Central memory CD8-positive, alpha-beta T cell (primary cell): ENCODE measurements around the gene CXCL10.

Source experiments
- ATAC-seq: fragments of 150-1000 bp; cut with Tn5 transposase; replicated peaks from 2 replicates; pipeline ENCODE4 v1.10.0; 2022; ENCODE audit warnings: mild to moderate bottlenecking, moderate FRiP score, moderate number of reproducible peaks; ENCODE audit not compliant: poor library complexity, severe bottlenecking; ENCODE audit errors: extremely low read depth
- DNase-seq, 2 donors: peaks; one replicate each; pipeline ENCODE4 v3.0.0; 2021; ENCODE audit warnings: low spot score in 2 of 2
- H3K27ac Mint-ChIP-seq: one replicate; pipeline ENCODE4 v1.8.0; 2022; ENCODE audit warnings: low read depth, mild to moderate bottlenecking, moderate library complexity, mixed read lengths
- H3K27me3 Mint-ChIP-seq: one replicate; pipeline ENCODE4 v1.8.0; 2022; ENCODE audit warnings: mixed read lengths
- H3K36me3 Mint-ChIP-seq: one replicate; pipeline ENCODE4 v1.8.0; 2022; ENCODE audit warnings: mild to moderate bottlenecking, moderate library complexity, mixed read lengths; ENCODE audit not compliant: insufficient read depth
- H3K4me1 Mint-ChIP-seq: one replicate; pipeline ENCODE4 v1.8.0; 2022; ENCODE audit warnings: mixed read lengths
- H3K4me3 Mint-ChIP-seq: one replicate; pipeline ENCODE4 v1.8.0; 2022; ENCODE audit warnings: mild to moderate bottlenecking, moderate library complexity, mixed read lengths
- H3K9me3 Mint-ChIP-seq: one replicate; pipeline ENCODE4 v1.8.0; 2022; ENCODE audit warnings: mixed read lengths

Gene CXCL10

DNA sequence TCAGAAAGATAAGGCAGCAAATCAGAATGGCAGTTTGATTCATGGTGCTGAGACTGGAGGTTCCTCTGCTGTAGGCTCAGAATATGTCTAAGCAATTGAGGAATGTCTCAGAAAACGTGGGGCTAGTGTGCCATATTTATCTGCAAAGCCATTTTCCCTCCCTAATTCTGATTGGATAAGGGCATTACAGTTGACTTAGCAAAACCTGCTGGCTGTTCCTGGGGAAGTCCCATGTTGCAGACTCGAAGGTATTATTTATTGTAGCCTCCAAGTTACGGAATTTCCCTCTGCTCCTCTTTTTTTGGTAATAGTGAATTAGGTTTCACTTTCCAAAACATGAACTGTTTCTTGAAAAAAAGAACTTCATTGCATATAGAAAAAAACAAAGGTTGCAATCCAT lies at the start of gene CXCL10:
Gene CXCL10 (minus strand): TSS at position 109 of the 400 bp plus-strand sequence. CDS start 66 bp downstream, at position 43.
- Mint-ChIP-seq H3K27me3 (peaks cover 14% of the 10 kb centered on the region), H3K4me3 (no peak within 1 kb of the TSS), H3K36me3 (no peaks in the 10 kb centered on the region), H3K27ac (no peak within 1 kb of the TSS), H3K4me1 (peaks cover 9% of the 10 kb centered on the region), H3K9me3 (no peaks in the 10 kb centered on the region)
- no peak for DNase-seq
- ATAC-seq, result no peak

DNA sequence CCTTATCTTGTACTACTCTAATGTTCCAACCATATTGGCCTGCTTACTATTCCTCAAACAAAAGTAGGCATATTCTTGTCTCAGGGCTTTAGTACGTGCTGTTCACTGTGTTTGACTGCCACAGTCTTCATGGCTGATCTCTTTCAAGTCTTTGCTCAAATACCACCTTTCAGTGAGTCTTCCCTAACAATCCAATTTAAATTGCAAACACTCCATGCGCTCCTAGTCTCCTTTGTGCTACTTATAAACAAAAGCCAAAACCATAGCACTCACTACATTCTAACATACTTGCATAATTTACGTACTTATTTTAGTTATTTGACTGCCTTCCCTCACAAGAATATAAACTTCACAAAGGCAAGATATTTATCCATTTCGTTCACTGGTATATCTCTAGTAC lies 49.5 kb upstream of the CXCL10 start:
- peaks cover under 1% of the 10 kb centered on the region for H3K27me3 Mint-ChIP-seq
- H3K36me3 Mint-ChIP-seq, result no peaks in the 10 kb centered on the region
- H3K27ac Mint-ChIP-seq, result no peak overlapping the region
- no peaks in the 10 kb centered on the region for H3K9me3 Mint-ChIP-seq
- H3K4me3 Mint-ChIP-seq, result no peak overlapping the region
- no peak for DNase-seq
- no peak for ATAC-seq
- no peaks in the 10 kb centered on the region for H3K4me1 Mint-ChIP-seq

- no peaks in the 10 kb centered on the region for H3K36me3 Mint-ChIP-seq
- H3K4me3 Mint-ChIP-seq, result no peak overlapping the region
- H3K4me1 Mint-ChIP-seq, result no peaks in the 10 kb centered on the region
- ATAC-seq, result peak; percentile 72
- no peaks in the 10 kb centered on the region for H3K27me3 Mint-ChIP-seq
- DNase-seq, result peak; percentile 39 to 40
- no peak overlapping the region for H3K27ac Mint-ChIP-seq
- H3K9me3 Mint-ChIP-seq, result no peaks in the 10 kb centered on the region
Measured at GRCh38 chr4:76067652-76068286, 44.5 kb upstream of the CXCL10 start.

DNA sequence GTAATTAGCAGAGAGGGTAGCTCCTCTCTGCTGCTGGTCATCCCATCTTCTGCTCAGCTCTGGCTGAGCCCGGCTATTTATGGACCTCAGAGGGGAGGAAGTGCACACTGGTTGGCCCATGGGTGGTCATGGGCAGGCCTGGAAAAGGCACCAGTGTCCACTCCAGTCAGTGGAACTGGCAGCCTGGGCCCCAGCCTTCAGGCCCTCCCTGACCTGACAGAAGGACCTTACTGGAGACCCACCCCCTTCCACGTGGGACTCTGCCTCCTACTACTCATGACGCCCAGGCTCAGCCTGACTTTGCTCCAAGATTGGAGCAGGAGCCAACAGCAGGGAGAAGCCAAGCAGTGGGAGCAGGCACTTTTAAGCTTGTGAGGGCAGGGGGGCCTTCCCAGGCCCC lies 43.2 kb upstream of the CXCL10 start:
- no peak overlapping the region for H3K4me3 Mint-ChIP-seq
- DNase-seq (no peak), ATAC-seq (no peak)
- H3K9me3 Mint-ChIP-seq, result no peaks in the 10 kb centered on the region
- H3K36me3 Mint-ChIP-seq, result no peaks in the 10 kb centered on the region
- H3K27me3 Mint-ChIP-seq, result no peaks in the 10 kb centered on the region
- no peak overlapping the region for H3K27ac Mint-ChIP-seq
- no peaks in the 10 kb centered on the region for H3K4me1 Mint-ChIP-seq

- H3K27ac Mint-ChIP-seq, result no peak overlapping the region
- H3K9me3 Mint-ChIP-seq, result no peaks in the 10 kb centered on the region
- DNase-seq, result no peak
- H3K4me3 Mint-ChIP-seq, result no peak overlapping the region
- no peaks in the 10 kb centered on the region for H3K27me3 Mint-ChIP-seq
- no peaks in the 10 kb centered on the region for H3K4me1 Mint-ChIP-seq
- H3K36me3 Mint-ChIP-seq, result no peaks in the 10 kb centered on the region
- ATAC-seq, result no peak
Measured at GRCh38 chr4:76061982-76062381, 38.7 kb upstream of the CXCL10 start.

- H3K4me3 Mint-ChIP-seq, result no peak overlapping the region
- DNase-seq (no peak), ATAC-seq (no peak)
- H3K36me3 Mint-ChIP-seq, result no peaks in the 10 kb centered on the region
- no peak overlapping the region for H3K27ac Mint-ChIP-seq
- no peaks in the 10 kb centered on the region for H3K9me3 Mint-ChIP-seq
- no peaks in the 10 kb centered on the region for H3K4me1 Mint-ChIP-seq
- no peaks in the 10 kb centered on the region for H3K27me3 Mint-ChIP-seq
Measured at GRCh38 chr4:76061421-76061820, 38.1 kb upstream of the CXCL10 start.

DNA sequence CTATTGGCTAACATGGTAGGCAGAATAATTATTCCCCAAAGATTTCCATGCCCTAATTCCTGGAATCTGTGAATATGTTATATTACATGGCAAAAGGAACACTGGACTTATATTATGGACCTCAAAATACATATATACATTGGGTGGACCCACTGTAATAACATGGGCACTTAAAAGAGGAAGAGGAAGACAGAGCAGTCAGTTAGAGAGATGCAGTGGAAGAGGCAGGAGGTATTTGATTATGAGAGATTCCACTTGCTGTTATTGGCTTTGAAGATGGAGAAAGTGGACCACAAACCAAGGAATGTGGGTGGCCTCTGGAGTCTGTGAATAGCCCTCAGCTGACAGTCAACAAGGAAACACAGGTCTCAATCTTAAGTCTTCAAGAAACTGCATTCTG lies 37.2 kb upstream of the CXCL10 start:
- no peak for DNase-seq
- no peaks in the 10 kb centered on the region for H3K36me3 Mint-ChIP-seq
- no peaks in the 10 kb centered on the region for H3K9me3 Mint-ChIP-seq
- H3K27ac Mint-ChIP-seq, result no peak overlapping the region
- no peaks in the 10 kb centered on the region for H3K4me1 Mint-ChIP-seq
- no peak overlapping the region for H3K4me3 Mint-ChIP-seq
- ATAC-seq, result no peak
- no peaks in the 10 kb centered on the region for H3K27me3 Mint-ChIP-seq

GRCh38 chr4:76059750-76060149 lies 36.5 kb upstream of the CXCL10 start:
- ATAC-seq (no peak), DNase-seq (no peak)
- H3K4me3 Mint-ChIP-seq, result no peak overlapping the region
- H3K27ac Mint-ChIP-seq, result no peak overlapping the region
- no peaks in the 10 kb centered on the region for H3K36me3 Mint-ChIP-seq
- no peaks in the 10 kb centered on the region for H3K4me1 Mint-ChIP-seq
- H3K27me3 Mint-ChIP-seq, result no peaks in the 10 kb centered on the region
- no peaks in the 10 kb centered on the region for H3K9me3 Mint-ChIP-seq

DNA sequence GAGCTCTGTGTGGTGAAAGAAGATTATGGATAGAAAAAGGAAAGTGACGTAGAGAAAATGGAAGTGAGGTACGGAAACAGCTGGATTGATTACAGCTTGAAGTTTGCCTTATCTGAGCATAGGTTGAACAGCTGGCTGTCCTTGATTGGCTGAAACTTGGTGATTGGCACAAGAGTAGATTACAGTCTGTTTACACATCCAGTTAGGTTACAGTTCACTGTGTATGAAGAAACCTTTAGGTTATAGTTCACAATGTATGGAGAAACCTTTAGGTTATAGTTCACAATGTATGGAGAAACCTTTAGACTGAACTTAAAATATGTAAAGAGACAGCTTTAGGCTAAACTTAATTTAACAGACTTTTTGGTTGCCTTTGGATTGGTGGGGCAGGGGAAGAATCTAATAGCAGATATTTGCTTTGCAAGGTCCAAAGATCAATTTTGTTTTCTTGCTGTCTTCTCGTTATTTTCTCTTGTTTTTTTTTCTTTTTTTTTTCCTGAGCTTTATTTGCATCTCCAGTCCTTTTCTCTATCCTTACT lies 35.7 kb upstream of the CXCL10 start:
- Mint-ChIP-seq H3K4me1 (no peaks in the 10 kb centered on the region), H3K4me3 (no peak overlapping the region)
- DNase-seq, result no peak

GRCh38 chr4:76058302-76058701 lies 35.0 kb upstream of the CXCL10 start:
- Mint-ChIP-seq H3K27ac (no peak overlapping the region), H3K4me1 (no peaks in the 10 kb centered on the region), H3K9me3 (no peaks in the 10 kb centered on the region), H3K36me3 (no peaks in the 10 kb centered on the region), H3K27me3 (peaks cover 8% of the 10 kb centered on the region), H3K4me3 (no peak overlapping the region)
- ATAC-seq, result no peak
- DNase-seq, result no peak

More for the DNA sequence above, 35.7 kb upstream of the CXCL10 start:
- no peaks in the 10 kb centered on the region for H3K36me3 Mint-ChIP-seq
- H3K27ac Mint-ChIP-seq, result no peak overlapping the region
- no peaks in the 10 kb centered on the region for H3K9me3 Mint-ChIP-seq
- no peak for ATAC-seq
- H3K27me3 Mint-ChIP-seq, result peaks cover 3% of the 10 kb centered on the region

DNA sequence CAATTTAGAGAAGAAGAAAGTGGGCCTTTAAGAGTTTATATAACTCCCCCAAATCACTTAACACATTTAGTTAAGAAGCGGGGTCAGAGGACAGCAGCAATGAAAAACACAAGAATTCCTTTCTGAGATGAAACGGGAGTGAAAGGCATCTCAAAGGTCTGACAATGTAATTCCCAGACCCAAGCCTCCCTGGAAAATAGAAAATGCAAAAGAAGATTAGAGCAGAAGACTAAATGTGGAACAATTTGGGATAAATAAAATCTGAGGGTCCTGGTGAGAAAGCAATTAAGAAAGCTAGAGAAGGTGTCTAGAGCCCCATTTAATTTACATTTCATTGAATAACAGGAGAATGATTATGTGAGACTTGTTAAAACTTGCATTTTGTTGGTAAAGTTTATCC lies 32.1 kb upstream of the CXCL10 start:
- no peak for DNase-seq
- Mint-ChIP-seq H3K36me3 (no peaks in the 10 kb centered on the region), H3K4me3 (no peak overlapping the region), H3K27me3 (peaks cover 8% of the 10 kb centered on the region), H3K27ac (no peak overlapping the region), H3K4me1 (no peaks in the 10 kb centered on the region), H3K9me3 (no peaks in the 10 kb centered on the region)
- no peak for ATAC-seq

- DNase-seq (no peak), ATAC-seq (no peak)
- Mint-ChIP-seq H3K9me3 (no peaks in the 10 kb centered on the region), H3K27ac (no peak overlapping the region), H3K4me3 (no peak overlapping the region), H3K27me3 (peaks cover 8% of the 10 kb centered on the region), H3K36me3 (no peaks in the 10 kb centered on the region), H3K4me1 (no peaks in the 10 kb centered on the region)
Measured at GRCh38 chr4:76055016-76055415, 31.7 kb upstream of the CXCL10 start.

DNA sequence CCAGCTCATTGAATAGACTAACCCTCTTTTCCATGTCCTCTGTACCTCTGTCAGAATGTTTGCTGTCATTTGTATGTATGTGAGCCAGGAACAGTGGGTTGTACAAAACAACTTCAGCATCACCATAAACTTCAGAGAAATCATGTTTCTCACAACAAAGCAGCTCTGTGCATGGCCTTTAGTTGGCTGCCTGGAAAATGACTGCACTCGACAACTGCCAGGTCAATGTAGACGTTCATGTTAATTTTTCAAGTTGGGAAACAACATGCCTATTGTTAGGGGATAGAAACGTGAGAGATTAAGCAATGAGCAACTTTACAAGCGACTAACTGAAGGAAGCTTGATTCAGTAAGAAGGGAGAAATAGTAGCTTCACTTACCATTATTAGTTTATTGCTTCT lies 30.4 kb upstream of the CXCL10 start:
- Mint-ChIP-seq H3K4me3 (no peak overlapping the region), H3K4me1 (no peaks in the 10 kb centered on the region), H3K27me3 (peaks cover 8% of the 10 kb centered on the region), H3K9me3 (no peaks in the 10 kb centered on the region), H3K36me3 (no peaks in the 10 kb centered on the region), H3K27ac (no peak overlapping the region)
- no peak for DNase-seq
- no peak for ATAC-seq
